Loucy (cell line): ENCODE data around the gene PLEKHO2.

ENCODE experiments used
- H2AFZ ChIP-seq: fragments of 200-600 bp; sonication (generic); 2 replicates; pipeline ENCODE4 v1.6.0; 2016; ENCODE audit warnings: antibody characterized with exemption, mild to moderate bottlenecking, low read length, moderate library complexity
- H3F3A ChIP-seq: fragments of 200-600 bp; 2 replicates; pipeline ENCODE4 v1.6.0; 2016; ENCODE audit warnings: antibody characterized with exemption, low read depth, mild to moderate bottlenecking
- H3K27me3 ChIP-seq: fragments of 200-600 bp; sonication (generic); 2 replicates; pipeline ENCODE4 v1.6.1; 2014; ENCODE audit warnings: low read length, mild to moderate bottlenecking; ENCODE audit not compliant: insufficient read depth, poor library complexity, severe bottlenecking
- H3K36me3 ChIP-seq: fragments of 200-600 bp; sonication (generic); 2 replicates; pipeline ENCODE4 v1.6.1; 2016; ENCODE audit warnings: low read length; ENCODE audit not compliant: insufficient read depth
- H3K4me1 ChIP-seq: fragments of 200-600 bp; sonication (generic); 2 replicates; pipeline ENCODE4 v1.5.1; 2014; ENCODE audit warnings: low read length, mild to moderate bottlenecking; ENCODE audit not compliant: insufficient read depth, poor library complexity, severe bottlenecking
- H3K4me2 ChIP-seq: fragments of 200-600 bp; sonication (generic); 2 replicates; pipeline ENCODE4 v1.6.0; 2014; ENCODE audit warnings: antibody characterized with exemption, low read length, low read depth, mild to moderate bottlenecking; ENCODE audit not compliant: poor library complexity, severe bottlenecking
- H3K4me3 ChIP-seq: fragments of 200-600 bp; sonication (generic); 2 replicates; pipeline ENCODE4 v1.5.1; 2014; ENCODE audit warnings: low read length, mild to moderate bottlenecking, mixed read lengths; ENCODE audit not compliant: poor library complexity, severe bottlenecking
- H3K79me2 ChIP-seq: fragments of 200-600 bp; sonication (generic); 2 replicates; pipeline ENCODE4 v1.6.1; 2014; ENCODE audit warnings: low read length; ENCODE audit not compliant: insufficient read depth
- H3K9ac ChIP-seq: fragments of 200-600 bp; sonication (generic); 2 replicates; pipeline ENCODE4 v1.6.0; 2014; ENCODE audit warnings: mild to moderate bottlenecking, low read depth, low read length, moderate library complexity; ENCODE audit not compliant: poor library complexity, severe bottlenecking
- H3K9me2 ChIP-seq: fragments of 200-600 bp; sonication (generic); replicated peaks from 2 replicates; pipeline ENCODE4 v1.6.1; 2016; ENCODE audit warnings: low read depth, low read length, mixed read lengths
- H3K9me3 ChIP-seq: fragments of 200-600 bp; sonication (generic); 2 replicates; pipeline ENCODE4 v1.6.1; 2014; ENCODE audit warnings: mild to moderate bottlenecking, antibody characterized with exemption, low read length, low read depth; ENCODE audit not compliant: insufficient read depth
- H4K20me1 ChIP-seq: fragments of 200-600 bp; sonication (generic); 2 replicates; pipeline ENCODE4 v1.6.0; 2014; ENCODE audit warnings: antibody characterized with exemption, low read length, mild to moderate bottlenecking; ENCODE audit not compliant: insufficient read depth, poor library complexity, severe bottlenecking
- CTCF ChIP-seq: fragments of 200-600 bp; sonication (generic); conservative IDR thresholded peaks from 2 replicates; pipeline ENCODE4 v1.5.1; 2014; ENCODE audit warnings: mild to moderate bottlenecking, antibody characterized with exemption, low read length
- EZH2phosphoT487 ChIP-seq: fragments of 200-600 bp; IDR thresholded peaks from 2 replicates; pipeline ENCODE4 v1.6.1; 2018; ENCODE audit warnings: antibody characterized with exemption, mild to moderate bottlenecking, moderate library complexity, borderline replicate concordance

Gene PLEKHO2

GRCh38 chr15:64909546-64909945, 67.8 kb downstream of the PLEKHO2 start:
- H3K9me2 ChIP-seq, result no peaks in the 10 kb centered on the region
- no peak overlapping the region for H3K4me2 ChIP-seq
- no peaks in the 10 kb centered on the region for H3K27me3 ChIP-seq
- H3K4me1 ChIP-seq, result peaks cover 4% of the 10 kb centered on the region
- no peak overlapping the region for H3K9ac ChIP-seq
- no peak for TF ChIP-seq EZH2phosphoT487
- no peak for TF ChIP-seq CTCF
- H2AFZ ChIP-seq, result no peak overlapping the region
- no peaks in the 10 kb centered on the region for H3K36me3 ChIP-seq
- no peaks in the 10 kb centered on the region for H3K79me2 ChIP-seq
- H4K20me1 ChIP-seq, result no peaks in the 10 kb centered on the region
- H3F3A ChIP-seq, result no peaks in the 10 kb centered on the region
- no peaks in the 10 kb centered on the region for H3K9me3 ChIP-seq
- H3K4me3 ChIP-seq, result no peak overlapping the region

GRCh38 chr15:64911311-64912186, 69.8 kb downstream of the PLEKHO2 start, which contains the start of gene ANKDD1A:
TSS of gene ANKDD1A (plus strand) at chr15:64911902. CDS start at chr15:64911931, 29 bp downstream.
- H3K4me1 ChIP-seq, result peaks cover 13% of the 10 kb centered on the region
- H3K4me3 ChIP-seq, result peak within 1 kb of the TSS; percentile 52
- no peaks in the 10 kb centered on the region for H3K79me2 ChIP-seq
- H3K9me3 ChIP-seq, result no peaks in the 10 kb centered on the region
- H4K20me1 ChIP-seq, result no peaks in the 10 kb centered on the region
- H3K9ac ChIP-seq, result no peak within 1 kb of the TSS
- TF ChIP-seq CTCF, result no peak
- TF ChIP-seq EZH2phosphoT487, result no peak
- no peaks in the 10 kb centered on the region for H3K9me2 ChIP-seq
- no peaks in the 10 kb centered on the region for H3K27me3 ChIP-seq
- 0 out of 2 replicates have a peak within 1 kb of the TSS, but pooled peaks have one; percentile 12 for H2AFZ ChIP-seq
- no peaks in the 10 kb centered on the region for H3K36me3 ChIP-seq
- H3K4me2 ChIP-seq, result peak within 1 kb of the TSS; percentile 39
- H3F3A ChIP-seq, result no peaks in the 10 kb centered on the region

- no peaks in the 10 kb centered on the region for H4K20me1 ChIP-seq
- no peak overlapping the region for H2AFZ ChIP-seq
- H3K4me2 ChIP-seq, result no peak overlapping the region
- H3K9me2 ChIP-seq, result no peaks in the 10 kb centered on the region
- no peak overlapping the region for H3K4me3 ChIP-seq
- no peak for TF ChIP-seq CTCF
- no peak for TF ChIP-seq EZH2phosphoT487
- H3K79me2 ChIP-seq, result no peaks in the 10 kb centered on the region
- H3K36me3 ChIP-seq, result no peaks in the 10 kb centered on the region
- no peaks in the 10 kb centered on the region for H3F3A ChIP-seq
- H3K9ac ChIP-seq, result no peak overlapping the region
- no peaks in the 10 kb centered on the region for H3K9me3 ChIP-seq
- no peaks in the 10 kb centered on the region for H3K27me3 ChIP-seq
- H3K4me1 ChIP-seq, result peaks cover 18% of the 10 kb centered on the region
Measured at GRCh38 chr15:64912379-64913325, 70.9 kb downstream of the PLEKHO2 start.
